SIG-M5 treated with dmso at 0.1 percent for 504 hours (cell line): ENCODE data around the gene ANAPC15.

Experiments
- DNase-seq: peaks from one replicate; lab custom pipeline; 2025; ENCODE audit not compliant: unreplicated experiment; lab: John Stamatoyannopoulos, UW

ANAPC15 gene

DNA sequence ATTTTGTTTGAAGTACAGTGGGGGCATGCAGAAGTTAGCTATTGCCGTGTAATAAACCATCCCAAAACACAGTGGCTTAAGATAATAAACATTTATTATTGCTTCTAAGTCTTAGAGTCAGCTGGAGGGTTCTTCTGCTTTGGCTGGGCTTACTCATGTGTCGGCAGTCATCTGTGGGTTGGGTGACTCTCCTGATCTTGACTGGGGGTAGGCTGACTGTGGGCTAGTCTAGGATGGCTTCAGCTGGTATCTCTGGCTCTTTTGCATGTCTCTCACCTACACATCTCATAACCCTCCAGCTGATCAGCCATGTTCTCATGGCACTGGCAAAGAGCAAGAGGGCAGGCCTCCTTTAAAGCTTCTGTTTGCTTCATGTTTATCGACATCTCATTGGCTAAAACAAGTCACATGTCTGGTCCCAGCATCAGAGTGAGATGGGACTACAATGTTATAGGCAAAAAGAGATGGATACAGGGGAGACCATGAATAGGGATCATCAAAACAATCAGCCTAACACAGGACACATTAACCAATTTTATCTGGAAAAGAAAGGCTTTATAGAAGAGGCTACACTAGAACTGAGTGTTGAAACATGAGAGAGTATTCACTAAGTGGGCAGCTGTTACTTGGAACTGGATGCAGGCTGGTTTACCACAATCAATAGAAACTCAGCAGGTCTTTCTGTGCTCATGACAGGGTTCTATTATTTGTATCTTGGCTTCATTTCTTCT is 26.7 kb downstream of the ANAPC15 start:
- DNase-seq = no peak

GRCh38 chr11:72084965-72085364 is 27.5 kb downstream of the ANAPC15 start:
- no peak for DNase-seq

GRCh38 chr11:72084076-72084475 is 28.4 kb downstream of the ANAPC15 start:
- DNase-seq = no peak

GRCh38 chr11:72083414-72083813 is 29.1 kb downstream of the ANAPC15 start:
- no peak for DNase-seq

DNA sequence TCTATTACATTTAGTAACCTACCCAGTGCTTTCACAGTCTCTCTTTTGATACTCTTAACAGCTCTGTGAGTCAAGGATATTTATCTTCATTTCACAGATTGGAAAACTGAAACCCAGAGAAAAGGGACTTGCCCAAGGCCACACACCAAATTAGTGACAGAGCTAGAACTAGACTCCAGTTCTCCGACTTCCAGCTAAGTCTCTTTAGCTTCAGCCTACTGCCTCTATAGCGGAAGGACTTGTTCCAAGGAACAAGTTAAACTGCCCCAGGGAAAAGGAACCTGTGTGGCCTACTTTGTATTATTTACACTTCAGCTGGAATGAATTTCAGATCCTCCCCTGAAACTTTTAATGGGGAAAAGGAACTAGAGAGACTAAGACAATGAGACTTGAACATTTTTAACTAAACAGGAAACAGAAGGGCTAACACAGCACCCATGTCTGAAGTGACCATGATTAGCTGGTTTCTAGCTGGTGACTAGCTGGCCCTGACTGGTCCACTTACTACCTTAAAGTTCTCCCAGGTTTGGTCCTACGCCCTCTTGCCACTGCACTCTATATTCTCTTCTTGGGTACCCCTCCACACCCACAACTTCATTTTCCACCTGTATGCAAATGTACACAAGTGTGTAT is 30.6 kb downstream of the ANAPC15 start:
- peak; percentile 70 for DNase-seq

DNA sequence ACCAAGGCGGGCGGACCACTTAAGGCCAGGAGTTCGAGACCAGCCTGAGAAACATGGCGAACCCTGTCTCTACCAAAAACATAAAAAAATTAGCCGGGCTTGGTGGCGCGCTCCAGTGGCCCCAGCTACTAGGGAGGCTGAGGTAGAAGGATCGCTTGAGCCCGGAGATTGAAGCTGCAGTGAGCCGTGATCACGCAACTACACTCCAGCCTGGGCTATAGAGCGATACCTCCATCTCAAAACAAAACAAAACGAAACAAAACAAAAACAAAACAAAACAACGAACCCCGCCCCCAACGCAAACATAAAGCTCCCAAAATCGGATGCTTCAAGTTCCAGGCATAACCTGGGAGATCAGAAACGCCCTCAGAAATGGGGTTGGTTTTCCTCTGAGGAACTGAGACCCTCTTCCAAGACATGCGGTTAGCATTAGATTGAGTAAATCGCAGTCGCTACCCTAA is 31.3 kb downstream of the ANAPC15 start:
- no peak for DNase-seq

DNA sequence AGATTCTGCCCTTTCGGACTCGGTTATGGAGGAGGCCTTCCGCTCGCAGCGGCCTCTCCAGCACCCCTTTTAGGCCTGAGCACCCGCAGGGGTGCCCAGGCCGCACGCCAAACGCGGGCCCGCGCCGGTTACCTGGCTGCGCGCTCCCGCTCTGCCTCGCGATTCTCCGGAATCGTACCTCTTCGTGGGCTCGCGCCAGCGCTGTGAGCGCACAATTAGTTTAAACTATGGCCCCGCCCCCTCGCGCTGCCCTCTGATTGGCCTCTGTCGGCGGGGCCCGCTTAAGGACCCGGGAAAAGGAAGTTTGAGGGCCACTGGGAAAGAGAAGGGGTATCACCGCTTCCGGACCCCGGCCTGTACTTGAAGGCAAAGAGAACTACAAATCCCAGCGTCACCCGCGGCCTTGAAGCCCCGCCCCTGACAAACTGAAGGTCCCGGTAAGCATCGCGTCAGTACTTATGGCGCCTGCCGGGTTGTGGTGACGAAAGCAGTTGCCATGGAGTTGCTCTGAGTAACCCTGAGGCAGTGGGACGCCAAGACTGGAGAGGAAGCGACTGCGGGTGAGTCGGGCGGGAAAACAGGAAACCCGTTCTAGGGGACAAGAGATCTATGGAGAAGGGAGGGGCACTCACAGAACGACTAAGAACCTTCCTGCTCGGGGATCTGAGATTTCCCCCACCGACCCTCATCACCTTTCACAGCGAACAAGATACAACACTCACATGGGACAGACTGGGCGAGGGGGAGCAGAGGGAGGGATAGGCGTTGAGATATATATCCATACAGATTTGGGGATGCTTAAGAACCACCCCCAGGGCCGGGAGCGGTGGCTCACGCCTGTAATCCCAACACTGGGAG is 31.9 kb downstream of the ANAPC15 start, which contains the start of the genes LRRC51 and NUMA1:
Gene LRRC51 (plus strand): TSS at position 525 of the 858 bp plus-strand sequence. CDS start 8,234 bp downstream, outside the sequence.
Gene NUMA1 (minus strand): TSS at position 217 of the 858 bp plus-strand sequence. CDS start 44,599 bp downstream, outside the sequence.
- DNase-seq = peak; percentile 100

DNA sequence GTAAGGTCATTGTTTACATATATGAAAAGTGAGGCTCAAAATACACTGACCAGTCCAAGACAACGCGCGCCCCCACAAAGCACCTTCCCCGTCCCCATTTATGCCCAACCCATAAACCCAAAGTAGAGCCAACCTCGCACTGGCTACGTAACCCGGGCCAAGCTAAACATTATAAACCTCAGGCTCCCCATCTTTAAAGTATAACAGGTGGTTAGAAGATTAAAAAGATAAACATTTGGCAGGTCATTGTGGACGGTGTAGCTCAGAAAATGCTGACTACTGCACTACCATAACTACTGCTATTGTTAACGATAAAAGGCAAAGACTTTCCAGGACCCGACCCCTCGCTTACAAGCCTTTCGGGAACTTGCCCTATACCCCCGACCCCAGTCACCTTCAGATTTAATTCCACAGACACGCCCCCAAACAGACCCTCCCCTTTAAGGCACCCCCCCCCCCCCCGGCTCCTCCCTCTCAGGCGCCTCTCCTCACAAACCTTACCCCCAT is 32.6 kb downstream of the ANAPC15 start:
- peak; percentile 43 for DNase-seq

DNA sequence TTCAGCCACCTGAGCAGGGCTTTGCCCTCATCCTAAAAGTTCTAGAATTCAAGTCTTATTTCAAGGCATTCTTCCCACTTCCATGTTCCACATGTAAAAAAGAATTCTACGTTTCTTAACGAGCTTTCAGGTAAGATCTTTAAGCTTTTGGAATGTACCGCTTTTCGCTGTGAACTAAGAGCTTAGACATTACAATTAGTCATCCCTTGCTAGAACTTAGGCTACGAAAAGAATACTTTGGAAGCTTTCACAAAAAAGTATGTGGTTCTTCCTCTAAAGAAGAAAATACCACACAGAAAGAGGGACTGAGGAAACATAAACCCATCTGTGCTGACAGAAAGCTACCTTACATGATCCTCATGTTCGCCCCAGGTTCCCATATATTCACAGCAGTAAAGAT is 34.0 kb downstream of the ANAPC15 start:
- no peak for DNase-seq

GRCh38 chr11:72075756-72076155 is 36.7 kb downstream of the ANAPC15 start:
- DNase-seq = no peak

- DNase-seq = peak; percentile 61
These were observed 37.4 kb downstream of the ANAPC15 start for GRCh38 chr11:72075109-72075508.

DNA sequence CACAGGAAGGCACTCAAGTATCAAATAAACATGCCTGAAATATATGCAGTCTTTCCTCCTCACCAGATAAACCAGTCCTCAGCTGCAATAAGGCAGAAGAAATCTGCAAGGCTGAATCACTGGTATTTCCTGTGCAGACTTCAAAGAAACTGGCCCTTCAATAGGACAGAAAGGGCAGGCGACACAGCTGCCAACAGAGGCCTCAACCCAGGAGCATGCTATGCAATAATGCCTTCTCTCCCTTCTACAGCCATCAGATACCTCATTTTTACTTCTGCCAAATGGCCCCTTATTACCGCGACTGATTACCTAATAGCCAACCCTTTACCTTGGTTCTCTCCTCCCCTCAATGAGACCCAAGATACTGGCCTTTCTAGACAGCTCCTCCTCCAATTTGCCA is 40.1 kb downstream of the ANAPC15 start:
- DNase-seq = peak; percentile 27

- no peak for DNase-seq
These were observed 42.0 kb downstream of the ANAPC15 start for GRCh38 chr11:72070491-72070890.

- peak; percentile 53 for DNase-seq
These were observed 42.7 kb downstream of the ANAPC15 start for GRCh38 chr11:72069787-72070251.

- no peak for DNase-seq
These were observed 43.3 kb downstream of the ANAPC15 start for GRCh38 chr11:72069200-72069599.

DNA sequence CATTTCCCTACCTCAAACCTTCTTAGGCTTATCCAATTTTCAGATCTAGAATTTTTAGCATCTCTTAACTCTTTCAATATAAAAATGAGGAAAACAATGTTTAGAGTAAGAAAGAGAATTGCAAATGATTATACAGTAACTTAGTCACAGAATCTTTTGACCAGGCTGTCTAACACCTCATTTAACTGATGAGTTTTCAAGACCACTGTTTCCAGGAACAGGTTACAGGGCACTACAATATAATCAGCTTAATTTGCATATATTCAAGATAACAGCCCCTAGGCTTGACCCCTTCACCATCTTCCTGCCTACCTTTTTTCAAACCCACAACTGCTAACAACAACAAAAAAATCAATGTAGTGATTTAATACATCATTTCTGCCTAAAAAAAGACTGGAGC is 44.8 kb downstream of the ANAPC15 start:
- DNase-seq = no peak

- no peak for DNase-seq
These were observed 45.2 kb downstream of the ANAPC15 start for GRCh38 chr11:72067266-72067665.

- DNase-seq = no peak
These were observed 45.6 kb downstream of the ANAPC15 start for GRCh38 chr11:72066855-72067254.

DNA sequence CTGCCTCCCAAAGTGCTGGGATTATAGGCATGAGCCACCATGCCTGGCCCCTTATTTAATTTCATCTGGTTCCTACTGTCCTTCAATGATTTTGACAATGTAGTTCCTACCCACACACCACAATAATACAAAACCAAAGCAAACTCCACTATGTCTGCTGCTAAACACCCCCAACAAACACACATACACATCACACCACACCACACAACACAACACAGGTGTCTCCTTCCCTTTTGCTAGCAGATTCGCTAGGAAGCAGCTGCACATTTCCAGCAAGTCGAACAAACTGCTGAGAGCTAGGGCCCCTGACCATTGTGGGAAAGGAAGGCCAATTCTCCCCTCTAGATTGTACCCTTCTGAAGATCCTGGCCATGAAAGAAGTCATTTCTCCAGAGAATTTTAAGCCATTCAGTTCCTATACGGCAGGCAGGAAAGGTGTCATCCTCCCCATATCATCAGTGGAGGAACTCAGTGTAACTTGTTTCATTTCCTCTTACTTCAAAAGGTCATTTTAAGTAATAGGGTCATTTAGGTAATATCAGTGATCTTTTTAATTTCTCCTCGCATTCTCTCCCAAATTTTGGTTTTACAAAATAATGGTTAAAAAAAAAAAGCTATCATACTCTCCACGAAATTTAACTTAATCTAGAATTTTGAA is 50.6 kb downstream of the ANAPC15 start:
- no peak for DNase-seq
